ENCODE results near the gene AFF3.

- TF ChIP-seq CTCF (IDR thresholded peaks at IDR 0.05) (no peak), ZFX (IDR thresholded peaks at IDR 0.05; ENCODE audit: borderline replicate concordance) (no peak)
These were observed 143.6 kb downstream of the AFF3 start for GRCh38 chr2:99998651-99999320.

Data from 22Rv1 (cell line).